ENCODE data around the gene MYL10. TPM values are rescaled to one million over a fixed set of nuclear protein-coding genes. Genes with fewer than 3 reads are reported as not detected.

MYL10 gene
- total and polyA plus RNA-seq, 10 of the 15 experiments (the other 5 are each of a cell fraction or from before 2014, with no cell fraction given) = not detected

- TF ChIP-seq ZNF592 (IDR thresholded peaks at IDR 0.05) (no peak), RAD21 (IDR thresholded peaks at IDR 0.05; ENCODE audit: insufficient read depth, low read depth, low read length) (peak; percentile 77), SIN3A (IDR thresholded peaks at IDR 0.05; ENCODE audit: low read depth, low read length) (no peak), ETV6 (conservative IDR thresholded peaks at IDR 0.05 in 1 of 2, IDR thresholded peaks at IDR 0.05 in 1 of 2; ENCODE audit: borderline replicate concordance in 1 of 2, low read depth in 1 of 2) (no peak), PRDM15 (CRISPR knock-in tag; IDR thresholded peaks at IDR 0.05) (no peak), NR2C1 (IDR thresholded peaks at IDR 0.05) (no peak), SMARCA5 (IDR thresholded peaks at IDR 0.05) (peak; percentile 74; the same call in 1 of the 2 replicates), ZBTB40 (IDR thresholded peaks at IDR 0.05; ENCODE audit: borderline replicate concordance) (no peak), EED (IDR thresholded peaks at IDR 0.05; ENCODE audit: low read depth) (no peak)
- TF ChIP-seq, protein P1, sequence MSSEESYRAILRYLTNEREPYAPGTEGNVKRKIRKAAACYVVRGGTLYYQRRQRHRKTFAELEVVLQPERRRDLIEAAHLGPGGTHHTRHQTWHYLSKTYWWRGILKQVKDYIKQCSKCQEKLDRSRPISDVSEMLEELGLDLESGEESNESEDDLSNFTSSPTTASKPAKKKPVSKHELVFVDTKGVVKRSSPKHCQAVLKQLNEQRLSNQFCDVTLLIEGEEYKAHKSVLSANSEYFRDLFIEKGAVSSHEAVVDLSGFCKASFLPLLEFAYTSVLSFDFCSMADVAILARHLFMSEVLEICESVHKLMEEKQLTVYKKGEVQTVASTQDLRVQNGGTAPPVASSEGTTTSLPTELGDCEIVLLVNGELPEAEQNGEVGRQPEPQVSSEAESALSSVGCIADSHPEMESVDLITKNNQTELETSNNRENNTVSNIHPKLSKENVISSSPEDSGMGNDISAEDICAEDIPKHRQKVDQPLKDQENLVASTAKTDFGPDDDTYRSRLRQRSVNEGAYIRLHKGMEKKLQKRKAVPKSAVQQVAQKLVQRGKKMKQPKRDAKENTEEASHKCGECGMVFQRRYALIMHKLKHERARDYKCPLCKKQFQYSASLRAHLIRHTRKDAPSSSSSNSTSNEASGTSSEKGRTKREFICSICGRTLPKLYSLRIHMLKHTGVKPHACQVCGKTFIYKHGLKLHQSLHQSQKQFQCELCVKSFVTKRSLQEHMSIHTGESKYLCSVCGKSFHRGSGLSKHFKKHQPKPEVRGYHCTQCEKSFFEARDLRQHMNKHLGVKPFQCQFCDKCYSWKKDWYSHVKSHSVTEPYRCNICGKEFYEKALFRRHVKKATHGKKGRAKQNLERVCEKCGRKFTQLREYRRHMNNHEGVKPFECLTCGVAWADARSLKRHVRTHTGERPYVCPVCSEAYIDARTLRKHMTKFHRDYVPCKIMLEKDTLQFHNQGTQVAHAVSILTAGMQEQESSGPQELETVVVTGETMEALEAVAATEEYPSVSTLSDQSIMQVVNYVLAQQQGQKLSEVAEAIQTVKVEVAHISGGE (CRISPR knock-in tag; IDR thresholded peaks at IDR 0.05) = no peak
- TF ChIP-seq, protein P2, sequence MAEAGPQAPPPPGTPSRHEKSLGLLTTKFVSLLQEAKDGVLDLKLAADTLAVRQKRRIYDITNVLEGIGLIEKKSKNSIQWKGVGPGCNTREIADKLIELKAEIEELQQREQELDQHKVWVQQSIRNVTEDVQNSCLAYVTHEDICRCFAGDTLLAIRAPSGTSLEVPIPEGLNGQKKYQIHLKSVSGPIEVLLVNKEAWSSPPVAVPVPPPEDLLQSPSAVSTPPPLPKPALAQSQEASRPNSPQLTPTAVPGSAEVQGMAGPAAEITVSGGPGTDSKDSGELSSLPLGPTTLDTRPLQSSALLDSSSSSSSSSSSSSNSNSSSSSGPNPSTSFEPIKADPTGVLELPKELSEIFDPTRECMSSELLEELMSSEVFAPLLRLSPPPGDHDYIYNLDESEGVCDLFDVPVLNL (IDR thresholded peaks at IDR 0.05; ENCODE audit: low read depth, low read length) = no peak
These were observed 26.4 kb downstream of the MYL10 start (continued) for GRCh38 chr7:101602484-101603241.
